Stimulated activated CD4-positive, alpha-beta T cell treated with anti-CD3 and anti-CD28 coated beads, Interleukin-2, amount 100 ng/mL, for 4 hours (primary cell): ENCODE results near the gene ADARB2.
"Not testable (repeated sequence)": the region's sequence is repeated elsewhere in the genome, so short reads cannot be mapped to it uniquely, and the experiment has no call there.

Experiments
- DNase-seq: peaks from one replicate; pipeline ENCODE4 v3.0.0-alpha.2; 2020; ENCODE audit warnings: low read depth

The ADARB2 gene

DNA sequence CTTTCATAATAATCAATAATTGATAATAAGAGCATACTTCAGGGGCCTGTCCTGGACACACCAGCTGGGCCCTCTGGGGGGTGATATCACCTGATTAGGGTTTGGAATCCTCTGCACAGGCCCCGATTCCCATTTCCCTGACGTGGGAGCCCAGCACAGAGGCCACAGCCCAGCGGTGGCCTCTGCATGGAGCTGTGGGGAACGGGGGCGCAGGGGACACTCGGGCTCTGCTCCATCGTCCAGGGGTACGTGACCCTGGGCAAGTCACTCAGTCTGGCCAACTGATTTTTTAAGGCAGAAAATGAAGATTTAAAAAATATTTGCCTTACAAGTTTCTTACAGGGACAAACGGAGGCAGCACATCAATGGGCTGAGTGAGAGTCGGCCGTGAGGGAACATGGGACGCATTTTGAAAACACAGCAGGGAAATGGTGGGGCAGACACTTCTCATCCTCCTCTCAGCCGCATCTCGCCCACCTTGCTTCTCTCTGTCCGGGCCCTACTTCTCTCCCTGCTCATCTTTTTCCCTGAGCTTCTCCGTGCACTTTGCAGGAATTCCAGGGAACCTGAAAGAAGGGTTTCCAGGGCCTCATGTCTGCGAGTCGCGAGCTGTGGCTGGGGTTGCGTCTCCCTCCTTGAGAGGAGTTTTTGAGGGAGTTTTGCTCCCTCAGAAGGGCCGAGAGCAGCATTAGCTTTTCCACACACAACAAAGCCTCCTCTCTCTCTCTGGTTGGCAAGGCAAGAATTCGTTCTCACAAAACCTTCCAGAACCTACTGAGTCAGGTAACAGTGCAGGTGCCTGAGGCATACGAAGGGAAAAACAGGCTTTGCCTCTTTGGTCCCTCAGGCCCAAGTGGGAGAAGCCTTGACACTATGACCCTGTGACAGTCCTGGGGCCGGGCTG lies 369.1 kb downstream of the ADARB2 start:
- DNase-seq: no peak

DNA sequence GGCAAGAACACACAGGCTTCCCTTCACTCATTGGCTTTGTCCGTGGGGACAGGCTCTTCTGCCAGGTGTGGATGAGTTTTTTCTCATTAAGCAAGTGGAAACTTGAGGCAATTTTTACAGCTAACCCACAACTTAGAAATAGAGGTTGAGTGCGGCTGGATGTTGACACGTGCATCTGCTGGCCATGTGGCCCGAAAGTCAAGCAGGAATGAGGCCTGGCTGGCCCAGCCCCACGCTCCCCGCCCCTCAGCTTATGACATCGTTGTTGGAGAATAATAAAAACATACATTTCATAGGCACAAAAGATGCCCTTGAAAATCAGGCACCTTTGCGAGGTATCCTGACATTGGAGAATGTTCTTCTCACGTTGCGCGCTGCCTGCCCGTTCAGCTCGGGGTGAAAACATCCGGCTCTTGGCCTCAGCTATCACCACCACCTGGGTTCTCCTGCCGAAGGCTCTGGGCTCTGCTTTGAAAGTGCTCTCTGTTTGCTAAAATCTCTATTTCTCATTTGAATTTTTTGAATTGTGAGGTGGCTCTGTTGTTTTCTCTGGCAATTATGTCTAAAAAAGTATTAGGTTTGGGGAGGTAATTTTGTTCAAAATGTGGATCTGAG lies 370.4 kb downstream of the ADARB2 start:
- DNase-seq: no peak

DNA sequence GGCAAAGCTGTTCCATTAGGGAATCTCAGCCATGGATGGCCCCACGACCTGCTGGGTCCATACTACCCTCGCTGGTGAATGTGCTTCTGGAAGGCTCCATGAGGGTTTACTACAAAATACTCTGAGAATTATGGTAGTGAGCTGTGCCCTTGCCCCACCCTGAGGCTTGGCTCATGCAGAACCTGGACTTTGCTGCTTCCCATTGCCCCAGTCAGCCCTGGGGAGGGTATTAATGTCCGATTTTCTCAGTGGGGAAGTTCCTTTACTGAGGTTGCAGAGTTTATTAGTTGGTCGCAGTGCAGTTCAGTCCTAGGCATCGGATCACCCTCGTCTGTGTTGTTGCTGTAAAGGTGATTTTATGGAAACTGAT lies 371.0 kb downstream of the ADARB2 start:
- DNase-seq: no peak

DNA sequence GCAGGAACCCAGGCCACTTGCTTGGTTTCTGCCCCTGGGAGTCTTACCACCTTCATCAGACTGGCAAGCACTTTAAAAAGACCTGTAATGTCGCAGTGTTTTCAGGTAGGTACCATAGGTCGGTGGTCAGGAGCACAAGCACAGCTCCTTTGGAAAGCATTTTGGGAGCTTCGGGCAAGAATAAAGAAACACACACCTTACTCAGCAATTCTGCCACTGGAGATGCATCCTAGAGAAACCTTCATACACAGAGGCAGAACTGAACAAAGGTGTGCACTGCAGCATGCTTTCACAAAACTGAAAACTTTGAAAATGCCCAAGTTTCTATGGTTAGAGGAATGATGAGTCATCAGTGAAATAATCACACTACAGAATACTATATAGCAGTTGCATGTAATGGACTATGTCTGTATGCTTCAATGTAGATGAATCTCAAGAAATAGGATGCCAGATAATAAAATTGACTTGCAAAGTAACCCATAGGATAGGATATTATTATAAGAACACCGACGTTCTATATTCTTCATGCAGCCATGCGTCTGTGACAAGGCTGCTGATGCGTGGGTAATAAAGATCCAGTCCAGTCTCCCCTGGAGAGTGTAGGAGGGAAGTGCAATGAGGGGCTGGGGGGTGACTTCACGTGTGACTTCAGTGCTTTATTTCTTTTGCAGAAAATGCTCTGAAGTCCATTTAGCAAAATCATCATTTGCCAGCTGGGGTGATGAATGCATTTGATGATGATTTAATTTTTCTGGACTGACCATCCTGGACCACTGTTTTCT lies 371.6 kb downstream of the ADARB2 start:
- DNase-seq: no peak

DNA sequence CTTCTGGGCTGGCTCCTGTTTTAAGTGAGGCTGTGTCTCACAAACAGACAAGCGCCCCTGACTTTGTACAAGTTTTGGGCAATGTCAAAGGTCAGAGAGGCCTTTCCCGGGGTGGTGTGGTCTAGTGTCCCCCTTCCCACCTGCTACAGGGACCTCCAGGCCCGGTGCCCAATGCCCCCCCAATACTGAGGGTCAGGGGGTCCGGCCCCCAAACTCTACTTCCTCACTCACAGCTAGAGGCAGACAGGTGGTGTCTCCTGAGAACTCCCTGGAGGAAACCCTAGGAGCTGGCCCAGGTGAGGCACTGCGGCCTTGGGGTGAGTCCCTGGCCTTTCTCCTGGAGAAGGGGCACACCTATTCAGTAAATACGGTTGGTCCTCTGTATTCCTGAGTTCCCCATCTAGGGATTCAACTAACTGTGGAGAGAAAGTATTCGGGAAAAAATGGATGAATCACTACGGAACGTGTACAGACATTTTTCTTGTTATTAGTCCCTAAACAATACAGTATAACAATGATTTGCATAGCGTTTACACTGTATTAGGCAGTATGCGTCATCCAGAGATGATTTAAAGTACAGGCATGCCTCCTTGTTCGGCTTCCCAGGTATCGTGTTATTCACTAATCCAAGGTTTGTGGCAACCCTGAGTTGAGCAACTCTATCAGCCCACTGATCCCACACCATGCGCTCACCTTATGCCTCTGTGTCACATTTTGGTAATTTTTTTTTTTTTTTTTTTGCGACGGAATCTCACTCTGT lies 373.0 kb downstream of the ADARB2 start:
- no peak for DNase-seq

DNA sequence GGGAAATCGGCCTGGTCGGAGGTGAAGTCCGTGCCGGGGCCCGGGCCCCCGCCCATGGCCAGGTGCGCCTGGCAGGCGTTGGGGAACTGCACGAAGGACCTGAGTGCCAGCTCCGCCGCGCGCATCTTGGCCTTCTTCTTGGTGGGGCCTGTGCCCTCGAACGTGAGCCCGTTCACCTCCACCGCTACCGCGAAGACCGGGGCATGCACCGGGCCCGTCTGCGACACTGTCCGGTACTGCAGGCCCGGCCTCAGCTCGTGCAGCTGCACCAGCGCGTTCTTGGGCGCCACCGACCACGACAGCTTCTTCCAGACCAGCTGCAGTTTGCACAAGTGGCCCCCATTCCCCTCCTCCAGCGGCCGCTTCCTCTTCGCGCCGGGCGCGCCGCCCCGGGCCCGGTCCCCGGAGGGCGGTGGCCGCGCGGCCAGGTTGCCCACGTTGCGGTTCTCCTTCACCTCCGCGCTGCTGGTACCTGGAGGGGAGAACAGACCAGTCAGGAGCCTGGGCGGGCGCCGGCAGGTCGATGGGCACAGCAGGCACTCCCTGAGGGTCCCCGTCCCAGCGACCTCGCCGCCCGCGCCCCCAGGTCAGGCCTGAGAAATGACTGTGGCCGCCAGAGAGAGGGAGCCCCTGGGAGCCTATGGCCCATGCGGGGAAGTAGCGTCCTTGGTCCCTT lies 373.7 kb downstream of the ADARB2 start:
- no peak for DNase-seq

DNA sequence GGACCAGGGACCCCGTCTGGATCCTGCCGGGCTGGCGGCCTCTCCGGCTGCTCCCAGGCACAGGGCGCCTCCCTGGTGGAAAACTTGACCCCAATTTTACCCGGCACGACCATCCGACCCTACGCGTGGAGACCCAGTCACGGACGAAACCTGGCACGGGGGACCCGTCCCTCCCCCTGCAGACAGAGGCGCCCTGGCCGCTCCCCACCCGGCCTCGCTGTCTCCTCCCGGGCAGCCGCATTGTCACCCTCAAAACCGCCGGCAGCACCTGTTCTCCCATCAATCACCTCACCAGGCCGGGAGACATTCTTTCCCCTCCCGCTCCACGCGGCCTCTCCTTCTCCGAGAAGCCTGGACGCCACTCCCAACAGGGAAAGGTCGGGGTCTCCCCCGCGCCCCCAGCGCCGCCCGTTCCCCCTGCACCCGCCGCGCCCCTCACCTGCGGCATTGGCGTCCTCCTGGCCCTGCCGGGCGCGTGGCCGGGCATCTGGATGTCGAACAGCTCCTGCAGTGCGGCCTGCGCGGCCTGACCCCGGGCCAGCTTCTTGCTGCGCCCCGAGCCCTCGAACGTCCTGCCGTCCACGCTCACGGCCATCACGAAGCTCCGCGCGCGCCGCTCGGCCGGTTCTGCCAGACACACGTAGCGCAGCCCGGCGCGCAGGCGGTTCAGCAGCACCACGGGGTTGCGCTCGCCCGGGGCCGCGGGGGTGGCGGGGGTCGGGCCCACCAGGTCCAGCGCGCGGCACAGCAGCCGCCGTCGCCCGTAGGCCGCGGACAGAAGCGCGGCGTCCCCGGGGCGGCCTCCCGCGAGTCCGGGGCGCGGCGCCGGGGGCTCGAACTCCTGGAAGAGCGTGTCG lies 374.5 kb downstream of the ADARB2 start:
- no peak for DNase-seq

DNA sequence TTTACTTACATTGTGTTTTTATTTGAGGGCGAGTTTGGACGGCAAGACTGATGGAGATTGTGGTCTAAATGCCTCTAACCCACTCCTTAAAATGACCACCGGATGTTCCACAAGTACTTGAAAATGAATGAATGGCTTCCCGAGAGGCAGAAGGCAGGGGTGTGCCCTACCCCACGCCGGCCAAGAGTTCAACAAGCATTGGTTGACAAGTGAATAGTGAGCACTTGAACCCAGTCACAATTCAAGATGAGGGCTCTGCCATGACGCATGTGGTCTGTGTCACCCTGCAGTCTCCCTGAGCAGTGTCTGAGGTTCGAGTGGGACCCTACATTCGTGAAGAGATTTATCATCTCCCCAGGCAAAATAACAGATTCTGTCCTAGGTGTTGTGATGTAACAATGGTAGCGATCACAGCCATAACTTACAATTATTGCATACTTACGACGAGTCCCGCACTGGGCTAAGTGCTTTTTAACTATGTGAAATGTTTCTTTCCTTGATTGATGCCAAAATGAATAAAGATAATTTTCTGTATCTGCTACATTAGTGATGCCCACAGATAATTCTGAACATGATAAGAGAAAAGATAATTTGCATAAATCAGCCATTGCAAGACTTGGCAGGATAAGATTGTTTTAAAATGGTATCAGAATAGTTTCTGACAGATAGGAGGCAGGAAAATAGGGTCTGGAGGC lies 375.8 kb downstream of the ADARB2 start:
- no peak for DNase-seq

DNA sequence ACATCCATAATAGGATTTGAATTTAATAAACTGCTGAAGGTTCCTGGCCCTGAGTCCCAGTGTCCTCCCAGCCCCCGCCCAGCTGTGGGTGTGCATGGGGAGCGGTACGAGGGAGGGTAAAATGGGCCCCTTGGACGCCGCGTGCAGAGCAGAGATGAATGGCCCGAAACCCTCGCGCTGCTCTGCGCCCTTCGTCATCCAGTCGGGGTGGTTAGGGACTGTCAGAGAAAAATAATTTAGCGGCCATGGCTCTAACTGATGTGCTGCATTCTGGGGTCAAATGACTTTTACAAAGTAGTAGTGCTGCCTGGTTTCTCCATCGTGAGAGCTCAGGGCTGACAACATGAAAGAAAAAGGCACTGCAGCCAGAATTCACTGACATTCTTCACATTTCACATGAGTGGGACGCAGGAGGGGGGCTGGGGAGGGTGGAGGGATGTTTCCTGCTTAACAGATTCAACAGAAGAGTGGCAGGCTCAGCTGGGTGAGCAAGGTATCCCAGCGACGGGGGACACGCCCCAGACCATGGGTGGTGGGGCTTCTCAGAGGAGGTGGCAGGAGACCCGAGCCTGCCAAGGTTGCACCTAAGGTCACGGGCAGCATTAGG lies 376.7 kb downstream of the ADARB2 start:
- DNase-seq: no peak

DNA sequence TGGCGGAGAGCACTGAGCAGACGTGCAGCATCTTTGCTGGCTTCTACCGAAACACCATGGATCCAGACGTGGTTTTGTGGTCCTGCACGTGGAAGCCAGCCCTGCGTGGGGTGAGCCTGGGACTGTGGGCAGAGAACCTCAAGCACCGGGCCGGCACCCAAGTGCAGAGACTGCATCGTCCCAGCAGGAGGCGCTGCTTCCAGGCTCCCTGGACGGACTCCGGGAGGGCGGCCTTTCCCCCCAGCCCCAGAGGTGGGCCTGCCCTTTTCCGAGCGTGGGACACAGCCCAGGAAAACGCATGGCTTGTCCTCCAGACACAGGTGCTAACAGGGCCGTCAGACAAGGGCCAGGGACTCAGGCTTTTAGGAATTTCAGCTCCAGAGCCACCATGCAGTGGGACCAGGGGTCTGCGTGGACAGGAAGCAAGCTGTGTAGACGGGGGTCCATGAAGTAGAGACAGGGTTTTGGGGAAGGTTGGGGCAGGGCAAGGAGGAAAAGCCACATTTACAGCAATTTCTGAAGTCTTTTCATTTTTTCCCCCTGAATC lies 377.2 kb downstream of the ADARB2 start:
- no peak for DNase-seq

DNA sequence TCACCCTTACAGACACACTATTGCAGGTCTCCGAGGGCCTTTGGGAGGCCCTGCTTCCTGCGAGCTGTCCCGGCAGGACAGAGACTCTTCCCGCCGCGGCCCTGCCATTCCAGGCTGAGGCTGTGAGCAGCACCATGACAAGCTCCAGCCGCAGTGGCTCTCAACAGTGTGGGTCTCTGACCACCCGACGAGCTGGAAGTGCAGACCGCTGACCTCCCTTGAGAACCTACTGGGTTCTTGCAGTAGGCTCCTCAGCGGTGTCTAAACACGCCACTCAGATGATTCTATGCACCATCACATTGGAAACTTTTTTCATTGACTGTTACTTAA lies 377.7 kb downstream of the ADARB2 start:
- no peak for DNase-seq

DNA sequence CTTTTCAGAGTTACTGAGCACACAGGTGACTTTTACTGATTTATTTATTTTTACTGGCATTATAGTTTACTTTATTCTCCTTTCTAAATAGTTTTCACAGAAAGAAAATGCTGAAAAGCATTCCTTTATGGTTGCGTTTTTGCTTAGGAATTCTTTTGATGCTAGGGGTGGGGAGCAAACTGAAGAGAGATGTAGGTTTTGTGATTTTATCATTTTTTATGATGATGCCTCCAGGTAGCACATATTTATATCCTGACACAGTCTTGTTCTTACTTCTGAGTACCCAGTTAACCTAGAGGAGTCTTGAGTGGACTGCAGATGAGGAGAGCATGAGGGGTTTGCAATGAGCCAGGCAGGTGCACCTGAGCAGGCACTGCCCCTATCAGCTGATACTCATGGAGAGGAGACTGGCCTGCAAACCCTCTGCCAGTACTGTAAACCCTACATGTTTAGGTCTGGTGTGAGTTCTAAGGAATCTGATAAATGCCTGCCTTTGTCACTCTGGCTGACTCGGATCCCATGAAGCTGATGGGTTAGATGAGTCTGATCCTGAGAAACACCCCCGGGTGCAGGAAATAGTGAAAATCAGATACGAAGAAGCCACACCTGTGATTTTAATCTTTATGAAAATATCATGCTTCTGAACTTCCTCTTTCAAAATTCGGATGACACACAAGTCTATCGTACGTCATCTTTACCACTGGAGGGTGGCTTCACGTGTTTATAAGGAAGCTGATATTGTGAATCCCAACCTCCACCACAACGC lies 378.3 kb downstream of the ADARB2 start:
- peak; percentile 3 for DNase-seq

DNA sequence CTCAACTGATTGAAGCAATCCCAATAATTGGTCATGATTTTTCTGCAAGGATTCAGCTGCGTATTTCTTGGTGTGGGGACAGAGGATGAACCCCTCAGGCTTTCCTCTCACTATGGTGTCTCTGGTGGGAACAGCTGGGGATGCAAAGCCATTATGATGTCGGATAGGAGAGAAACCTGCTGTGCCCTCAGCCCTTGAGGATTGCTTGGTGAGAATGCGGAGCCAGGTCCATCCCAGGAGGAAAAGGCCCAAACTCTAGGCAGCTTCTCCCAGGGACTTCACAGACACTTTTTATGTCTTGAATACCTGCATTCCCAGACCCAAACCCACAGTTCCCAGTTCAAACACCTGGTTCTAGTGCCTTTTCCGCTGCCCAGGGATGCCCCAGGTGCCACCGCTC lies 379.2 kb downstream of the ADARB2 start:
- DNase-seq: no peak

DNA sequence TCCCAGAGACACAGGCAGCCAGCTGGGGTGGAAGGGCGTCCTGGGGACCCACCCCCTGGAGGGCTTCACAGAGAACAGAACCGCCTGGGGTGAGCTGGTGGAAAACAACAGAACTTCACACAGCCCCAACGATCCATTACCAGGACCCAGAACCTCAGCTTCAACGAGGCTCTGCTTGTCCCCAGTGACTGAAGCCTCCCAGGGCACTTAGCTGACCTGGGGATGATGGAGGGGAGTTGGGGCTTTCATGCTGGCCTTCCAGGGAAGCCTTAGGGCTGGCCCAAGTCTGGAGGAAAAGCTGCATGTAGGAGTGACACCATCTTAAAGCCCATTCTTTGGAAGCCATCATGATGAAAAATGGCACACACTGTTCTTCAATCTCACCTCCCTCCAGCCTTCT lies 381.0 kb downstream of the ADARB2 start:
- no peak for DNase-seq

DNA sequence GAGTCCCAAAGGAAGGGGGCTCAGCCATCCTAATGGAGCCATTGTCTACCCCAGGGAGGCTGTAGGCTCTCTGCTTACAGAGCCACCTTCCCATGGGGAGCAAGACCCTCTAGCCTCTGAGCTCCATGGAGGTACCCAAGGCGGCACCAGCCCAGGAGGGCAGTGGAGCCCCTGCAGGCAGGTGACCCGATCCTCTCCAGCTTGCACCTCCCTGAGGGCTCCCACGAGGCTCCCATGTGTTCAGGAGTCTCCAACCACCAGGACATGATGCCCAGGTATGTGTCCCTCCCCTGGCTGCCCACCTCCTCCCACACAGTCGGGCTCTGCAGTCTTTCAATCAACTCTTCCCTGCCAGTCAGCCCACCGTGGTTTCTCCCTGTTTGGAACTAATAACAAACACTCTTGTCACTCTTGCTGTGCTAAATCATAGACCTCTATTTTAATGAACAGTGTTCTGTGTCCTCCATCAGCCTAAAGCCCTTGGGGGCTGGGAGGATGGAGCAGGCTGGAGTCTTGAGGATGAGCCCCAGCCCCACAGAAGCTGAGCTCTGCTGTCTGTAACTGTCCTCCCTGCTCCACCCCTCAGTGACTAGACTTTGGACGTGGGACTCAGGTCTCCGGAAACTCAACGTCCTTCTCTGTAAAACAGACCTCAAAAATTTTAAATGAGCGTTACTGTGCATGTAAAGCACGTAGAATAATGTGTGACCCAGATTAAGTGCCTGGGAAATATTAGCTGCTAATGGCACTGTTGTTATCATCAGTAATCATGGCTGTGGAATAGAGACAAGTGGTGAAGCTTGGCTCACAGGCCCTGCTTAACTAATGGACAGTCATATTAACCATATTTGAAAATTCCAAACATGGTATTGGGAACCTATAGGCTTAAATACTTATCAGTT lies 382.3 kb downstream of the ADARB2 start:
- DNase-seq: no peak

DNA sequence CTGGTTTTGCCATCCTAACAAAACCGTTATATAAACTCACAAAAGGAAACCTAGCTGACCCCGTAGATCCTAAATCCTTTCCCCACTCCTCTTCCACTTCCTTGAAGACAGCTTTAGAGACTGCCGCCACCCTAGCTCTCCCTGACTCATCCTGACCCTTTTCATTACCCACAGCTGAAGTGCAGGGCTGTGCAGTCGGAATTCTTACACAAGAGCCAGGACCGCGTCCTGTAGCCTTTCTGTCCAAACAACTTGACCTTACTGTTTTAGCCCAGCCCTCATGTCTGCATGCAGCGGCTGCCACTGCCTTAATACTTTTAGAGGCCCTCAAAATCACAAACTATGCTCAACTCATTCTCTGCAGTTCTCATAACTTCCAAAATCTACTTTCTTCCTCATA lies 385.0 kb downstream of the ADARB2 start:
- DNase-seq: not testable (repeated sequence)

DNA sequence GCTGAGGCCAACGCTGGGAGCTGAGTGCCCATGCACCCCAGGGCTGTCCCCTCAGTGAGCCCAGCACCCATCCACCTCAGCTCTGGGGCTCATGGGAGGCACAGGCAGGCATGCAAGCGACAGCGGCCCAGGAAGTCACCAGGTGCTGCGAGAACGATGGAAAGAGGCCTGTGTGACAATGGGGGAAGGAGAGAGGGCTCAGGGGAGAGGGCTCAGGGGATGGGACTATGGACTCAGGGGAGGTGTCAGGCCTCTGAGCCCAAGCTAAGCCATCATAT lies 388.6 kb downstream of the ADARB2 start:
- DNase-seq: no peak
